Ishikawa (cell line): ENCODE measurements around the gene NUP210.

Source experiments
- CEBPB ChIP-seq: IDR thresholded peaks from 2 replicates; pipeline ENCODE4 v1.6.1; 2012
- CREB1 ChIP-seq: IDR thresholded peaks from 2 replicates; pipeline ENCODE4 v1.6.1; 2012; ENCODE audit warnings: low read depth
- EGR1 ChIP-seq: IDR thresholded peaks from 2 replicates; pipeline ENCODE4 v1.6.1; 2012
- EP300 ChIP-seq: IDR thresholded peaks from 2 replicates; pipeline ENCODE4 v1.6.1; 2012; ENCODE audit warnings: borderline replicate concordance
- FOXM1 ChIP-seq: IDR thresholded peaks from 2 replicates; pipeline ENCODE4 v1.6.1; 2012; ENCODE audit warnings: low read depth, borderline replicate concordance
- NFIC ChIP-seq: IDR thresholded peaks from 2 replicates; pipeline ENCODE4 v1.6.1; 2012
- RAD21 ChIP-seq: IDR thresholded peaks from 2 replicates; pipeline ENCODE4 v1.6.1; 2012; ENCODE audit warnings: low read depth
- REST ChIP-seq: IDR thresholded peaks from 2 replicates; pipeline ENCODE4 v1.6.1; 2012; ENCODE audit warnings: low read depth, mild to moderate bottlenecking
- TAF1 ChIP-seq: IDR thresholded peaks from 2 replicates; pipeline ENCODE4 v1.6.1; 2012; ENCODE audit warnings: low read depth, mild to moderate bottlenecking
- TCF12 ChIP-seq: IDR thresholded peaks from 2 replicates; pipeline ENCODE4 v1.6.1; 2012; ENCODE audit warnings: low read depth
- TEAD4 ChIP-seq: IDR thresholded peaks from 2 replicates; pipeline ENCODE4 v1.6.1; 2012
- USF1 ChIP-seq: IDR thresholded peaks from 2 replicates; pipeline ENCODE4 v1.6.1; 2012
- YY1 ChIP-seq: IDR thresholded peaks from 2 replicates; pipeline ENCODE4 v1.6.1; 2012; ENCODE audit warnings: low read depth
- ZBTB7A ChIP-seq: IDR thresholded peaks from 2 replicates; pipeline ENCODE4 v1.6.1; 2012; ENCODE audit warnings: low read depth
- TF ChIP-seq, protein P1 (sequence below): IDR thresholded peaks from 2 replicates; pipeline ENCODE4 v1.6.1; 2012

NUP210 gene

DNA sequence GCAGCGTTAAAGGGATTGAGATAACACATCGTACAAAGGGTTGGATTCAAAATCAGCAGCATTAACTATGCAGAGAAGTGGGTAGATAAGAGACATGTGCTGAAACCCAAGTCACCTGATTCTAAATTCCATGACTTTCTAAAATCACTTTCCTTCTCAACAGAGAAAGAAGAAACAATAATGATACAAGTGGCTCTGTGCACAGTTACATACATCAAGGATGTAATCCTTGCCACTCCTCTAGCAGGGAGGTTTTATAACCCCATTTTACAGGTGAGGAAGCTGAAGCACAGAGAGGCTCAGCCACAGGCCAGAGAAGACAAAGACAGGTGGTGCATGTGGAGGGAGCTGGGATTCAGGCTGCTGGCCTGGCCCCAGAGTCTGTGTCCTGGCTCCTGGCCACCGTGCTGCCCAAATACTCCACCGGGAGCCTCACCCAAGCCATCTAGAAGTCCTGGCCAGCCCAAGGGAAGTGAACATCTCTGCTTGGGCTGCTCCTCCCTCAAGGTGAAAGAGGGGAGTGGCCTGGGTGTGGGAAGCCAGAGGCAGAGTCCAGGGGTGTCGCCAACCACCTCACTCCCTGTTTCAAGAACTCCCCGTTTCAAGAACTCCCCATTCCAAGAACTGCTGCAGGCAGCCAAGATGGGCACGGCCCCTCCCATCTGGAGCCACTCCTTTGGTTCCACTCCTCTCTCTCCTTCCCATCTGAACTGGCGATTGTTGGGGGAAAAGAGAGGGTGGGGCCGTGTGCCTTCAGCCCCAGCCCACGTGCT is 147.1 kb downstream of the NUP210 start:
- TF ChIP-seq CEBPB (no peak), EP300 (no peak), FOXM1 (no peak), TCF12 (no peak), NFIC (no peak), EGR1 (no peak), TAF1 (no peak), USF1 (no peak), CREB1 (no peak), YY1 (no peak), RAD21 (no peak)
- TF ChIP-seq, protein P1, sequence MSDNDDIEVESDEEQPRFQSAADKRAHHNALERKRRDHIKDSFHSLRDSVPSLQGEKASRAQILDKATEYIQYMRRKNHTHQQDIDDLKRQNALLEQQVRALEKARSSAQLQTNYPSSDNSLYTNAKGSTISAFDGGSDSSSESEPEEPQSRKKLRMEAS, result no peak

DNA sequence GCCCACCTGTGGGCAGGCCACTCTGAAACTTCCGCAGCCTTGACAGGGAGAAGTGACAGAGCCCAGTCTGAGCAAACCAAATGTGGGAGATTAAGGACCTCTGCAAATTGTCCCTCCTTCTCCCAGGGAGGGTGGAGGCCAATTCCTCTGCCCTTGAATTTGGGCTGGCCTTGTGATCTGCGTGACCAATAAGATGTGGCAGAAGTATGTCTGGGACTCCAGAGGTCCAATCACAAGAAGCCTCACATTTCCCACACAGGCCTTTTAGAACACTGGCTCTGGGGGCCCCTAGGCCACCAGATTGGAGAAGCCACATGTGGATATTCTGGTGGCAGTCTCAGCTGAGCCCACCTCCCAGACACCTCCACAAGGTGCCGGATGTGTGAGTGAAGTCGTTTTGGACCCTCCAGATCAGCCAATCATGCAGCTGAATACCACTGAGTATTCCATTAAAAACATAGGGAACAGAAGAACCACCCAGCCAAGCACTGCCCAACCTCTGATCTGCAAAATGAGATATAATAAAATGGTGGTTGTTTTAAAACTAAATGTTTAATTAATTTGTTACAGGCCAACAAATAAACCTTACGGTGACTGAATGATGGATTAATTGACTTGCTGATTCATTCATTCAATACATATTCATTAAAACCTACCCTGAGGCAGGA is 150.3 kb downstream of the NUP210 start:
- TF ChIP-seq, protein P1, result no peak
- TF ChIP-seq EP300 (no peak), FOXM1 (no peak), NFIC (no peak), TAF1 (no peak), CREB1 (no peak), TEAD4 (no peak), YY1 (no peak), TCF12 (no peak), EGR1 (no peak), USF1 (no peak), ZBTB7A (no peak), RAD21 (no peak), REST (no peak), CEBPB (no peak)

DNA sequence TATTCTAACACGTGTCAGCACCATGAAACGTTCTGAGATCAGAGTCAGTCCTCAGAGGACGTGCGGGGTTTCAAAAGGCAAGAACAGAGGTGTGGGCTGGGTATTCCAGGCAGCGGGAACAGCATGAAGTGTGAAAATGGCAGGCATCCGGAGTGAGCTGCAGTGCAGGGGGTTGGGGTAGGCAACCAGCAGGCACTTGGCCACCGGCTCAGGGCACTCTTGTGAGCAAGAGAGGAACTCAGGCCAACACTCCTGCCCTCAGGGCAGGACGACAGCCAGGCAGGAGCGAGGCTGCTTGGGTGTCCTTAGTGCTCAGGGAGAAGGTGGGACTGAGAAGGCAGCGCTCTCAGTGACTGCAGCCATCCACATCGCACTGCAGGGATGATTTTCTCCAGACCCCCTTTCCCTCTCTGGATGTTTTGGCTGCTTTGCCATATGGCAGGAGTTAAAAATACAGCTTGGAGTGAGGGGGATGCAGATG is 151.1 kb downstream of the NUP210 start:
- TF ChIP-seq EP300, result no peak
- no peak for TF ChIP-seq FOXM1
- TF ChIP-seq, protein P1, result no peak
- no peak for TF ChIP-seq ZBTB7A
- no peak for TF ChIP-seq TAF1
- no peak for TF ChIP-seq RAD21
- TF ChIP-seq YY1, result no peak
- no peak for TF ChIP-seq EGR1
- no peak for TF ChIP-seq TCF12
- no peak for TF ChIP-seq NFIC
- no peak for TF ChIP-seq TEAD4
- TF ChIP-seq REST, result no peak
- no peak for TF ChIP-seq CREB1
- no peak for TF ChIP-seq CEBPB
- TF ChIP-seq USF1, result no peak

GRCh38 chr3:13268120-13268519 is 152.0 kb downstream of the NUP210 start:
- TF ChIP-seq ZBTB7A (no peak), TEAD4 (no peak), RAD21 (no peak), YY1 (no peak), CEBPB (no peak), EGR1 (no peak), TAF1 (no peak), CREB1 (no peak), REST (no peak)
